OCI-LY1 (cell line): Measurements from ENCODE around the gene C16orf74.

ENCODE experiments used
- H2AFZ ChIP-seq: fragments of 200-600 bp; sonication (generic), shearing (Covaris generic); 2 replicates; pipeline ENCODE4 v1.6.0; 2014; ENCODE audit warnings: antibody characterized with exemption, mild to moderate bottlenecking, low read length
- H3F3A ChIP-seq: fragments of 200-600 bp; sonication (generic), shearing (Covaris generic); 2 replicates; pipeline ENCODE4 v1.6.0; 2014; ENCODE audit warnings: mild to moderate bottlenecking, antibody characterized with exemption, low read length, moderate library complexity; ENCODE audit not compliant: insufficient read depth
- H3K27ac ChIP-seq: fragments of 200-600 bp; sonication (generic); 2 replicates; pipeline ENCODE4 v1.5.1; 2014; ENCODE audit warnings: low read length, mixed run types, mild to moderate bottlenecking, low read depth; ENCODE audit not compliant: poor library complexity, severe bottlenecking
- H3K27me3 ChIP-seq: fragments of 200-600 bp; sonication (generic); 2 replicates; pipeline ENCODE4 v1.6.0; 2014; ENCODE audit warnings: antibody characterized with exemption, mild to moderate bottlenecking, low read length, moderate library complexity; ENCODE audit not compliant: insufficient read depth
- H3K36me3 ChIP-seq: fragments of 200-600 bp; sonication (generic); 2 replicates; pipeline ENCODE4 v1.6.1; 2014; ENCODE audit warnings: mild to moderate bottlenecking, antibody characterized with exemption, low read length, moderate library complexity, mixed read lengths; ENCODE audit not compliant: insufficient read depth
- H3K4me1 ChIP-seq: fragments of 200-600 bp; sonication (generic); 2 replicates; pipeline ENCODE4 v1.5.1; 2014; ENCODE audit warnings: mild to moderate bottlenecking, low read length, moderate library complexity; ENCODE audit not compliant: insufficient read depth, severe bottlenecking
- H3K4me2 ChIP-seq: fragments of 200-600 bp; sonication (generic), shearing (Covaris generic); 2 replicates; pipeline ENCODE4 v1.6.1; 2014; ENCODE audit warnings: low read length
- H3K4me3 ChIP-seq: fragments of 200-600 bp; sonication (generic); 2 replicates; pipeline ENCODE4 v1.5.1; 2014; ENCODE audit warnings: low read length, low read depth, mild to moderate bottlenecking, mixed read lengths; ENCODE audit not compliant: poor library complexity, severe bottlenecking
- H3K79me2 ChIP-seq: fragments of 200-600 bp; shearing (Covaris generic); 2 replicates; pipeline ENCODE4 v1.6.1; 2016; ENCODE audit warnings: mixed run types, low read length, mixed read lengths; ENCODE audit not compliant: insufficient read depth
- H3K9ac ChIP-seq: fragments of 200-600 bp; sonication (generic), shearing (Covaris generic); 2 replicates; pipeline ENCODE4 v1.6.1; 2014; ENCODE audit warnings: mild to moderate bottlenecking, low read length, mixed read lengths
- H3K9me2 ChIP-seq: fragments of 200-600 bp; sonication (generic), shearing (Covaris generic); 2 replicates; pipeline ENCODE4 v1.6.1; 2014; ENCODE audit warnings: low read depth, mild to moderate bottlenecking, low read length, mixed read lengths
- H3K9me3 ChIP-seq: fragments of 200-600 bp; shearing (Covaris generic); 2 replicates; pipeline ENCODE4 v1.6.1; 2014; ENCODE audit warnings: low read length, mixed read lengths
- H4K20me1 ChIP-seq: fragments of 200-600 bp; sonication (generic), shearing (Covaris generic); 2 replicates; pipeline ENCODE4 v1.6.0; 2016; ENCODE audit warnings: mild to moderate bottlenecking, low read length; ENCODE audit not compliant: insufficient read depth
- EZH2 ChIP-seq: fragments of 200-600 bp; sonication (generic), shearing (Covaris generic); IDR thresholded peaks from 2 replicates; pipeline ENCODE4 v1.8.0; 2017; ENCODE audit warnings: borderline replicate concordance, mixed run types, mild to moderate bottlenecking, antibody characterized with exemption, low read length, moderate library complexity, mixed read lengths
- TF ChIP-seq, protein P1 (sequence below): fragments of 200-600 bp; sonication (generic), shearing (Covaris generic); IDR thresholded peaks from 2 replicates; pipeline ENCODE4 v1.5.1; 2017; ENCODE audit warnings: mild to moderate bottlenecking, antibody characterized with exemption, low read length, moderate library complexity, mixed read lengths

C16orf74 gene

DNA sequence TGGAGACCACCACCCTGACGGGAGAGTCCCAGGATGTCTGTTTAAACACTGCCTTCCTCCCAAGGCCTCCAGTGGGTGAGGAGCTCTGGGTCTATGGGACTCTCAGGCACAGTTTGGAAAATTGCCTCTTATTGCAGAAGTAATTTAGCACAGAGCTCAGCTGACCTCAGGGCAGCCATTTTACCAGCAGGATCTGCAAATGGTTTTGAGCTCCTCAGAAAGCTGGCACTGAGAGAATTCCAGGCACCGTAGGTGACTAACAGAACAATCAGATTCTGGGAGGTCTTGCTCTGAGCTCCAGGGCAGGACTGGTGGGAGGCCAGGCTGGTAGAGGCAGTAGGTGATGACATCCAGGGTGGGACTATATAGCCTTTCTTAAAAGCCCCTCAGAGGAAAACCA is 17.3 kb upstream of the C16orf74 start:
- no peaks in the 10 kb centered on the region for H4K20me1 ChIP-seq
- H3K4me1 ChIP-seq = no peaks in the 10 kb centered on the region
- H3K9ac ChIP-seq = no peak overlapping the region
- H3K79me2 ChIP-seq = no peaks in the 10 kb centered on the region
- H3K36me3 ChIP-seq = no peaks in the 10 kb centered on the region; the same call in 1 of the 2 replicates
- no peak overlapping the region for H3K4me3 ChIP-seq
- H3K4me2 ChIP-seq = no peak overlapping the region
- no peaks in the 10 kb centered on the region for H3K27me3 ChIP-seq
- H3F3A ChIP-seq = no peaks in the 10 kb centered on the region
- no peak overlapping the region for H3K27ac ChIP-seq
- H2AFZ ChIP-seq = no peak overlapping the region
- no peaks in the 10 kb centered on the region for H3K9me2 ChIP-seq
- H3K9me3 ChIP-seq = no peaks in the 10 kb centered on the region
- TF ChIP-seq EZH2 = no peak
- TF ChIP-seq, protein P1, sequence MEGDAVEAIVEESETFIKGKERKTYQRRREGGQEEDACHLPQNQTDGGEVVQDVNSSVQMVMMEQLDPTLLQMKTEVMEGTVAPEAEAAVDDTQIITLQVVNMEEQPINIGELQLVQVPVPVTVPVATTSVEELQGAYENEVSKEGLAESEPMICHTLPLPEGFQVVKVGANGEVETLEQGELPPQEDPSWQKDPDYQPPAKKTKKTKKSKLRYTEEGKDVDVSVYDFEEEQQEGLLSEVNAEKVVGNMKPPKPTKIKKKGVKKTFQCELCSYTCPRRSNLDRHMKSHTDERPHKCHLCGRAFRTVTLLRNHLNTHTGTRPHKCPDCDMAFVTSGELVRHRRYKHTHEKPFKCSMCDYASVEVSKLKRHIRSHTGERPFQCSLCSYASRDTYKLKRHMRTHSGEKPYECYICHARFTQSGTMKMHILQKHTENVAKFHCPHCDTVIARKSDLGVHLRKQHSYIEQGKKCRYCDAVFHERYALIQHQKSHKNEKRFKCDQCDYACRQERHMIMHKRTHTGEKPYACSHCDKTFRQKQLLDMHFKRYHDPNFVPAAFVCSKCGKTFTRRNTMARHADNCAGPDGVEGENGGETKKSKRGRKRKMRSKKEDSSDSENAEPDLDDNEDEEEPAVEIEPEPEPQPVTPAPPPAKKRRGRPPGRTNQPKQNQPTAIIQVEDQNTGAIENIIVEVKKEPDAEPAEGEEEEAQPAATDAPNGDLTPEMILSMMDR = no peak

DNA sequence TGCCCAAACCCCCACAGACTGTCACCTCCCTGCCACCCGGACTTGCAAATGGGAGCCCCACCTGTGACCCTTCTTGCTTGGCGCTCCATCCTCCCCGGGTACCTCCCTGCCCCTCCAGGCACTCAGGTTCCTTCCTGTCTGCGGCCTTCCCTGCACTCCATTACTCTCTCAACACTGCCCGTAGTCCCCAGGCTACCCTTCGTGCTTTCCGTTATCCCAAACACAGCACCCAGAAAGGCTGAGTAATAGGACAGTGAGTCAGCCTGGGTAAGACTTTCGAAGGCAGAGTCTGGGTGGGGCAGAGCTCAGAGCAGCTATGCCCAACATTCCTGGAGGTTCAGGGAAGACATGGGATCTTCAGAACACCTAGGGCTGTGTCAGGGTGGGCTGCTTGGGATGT is 16.6 kb upstream of the C16orf74 start:
- Histone ChIP-seq H3K9me2 (no peaks in the 10 kb centered on the region), H3K4me3 (no peak overlapping the region), H3K4me2 (no peak overlapping the region), H3K4me1 (no peaks in the 10 kb centered on the region), H3F3A (no peaks in the 10 kb centered on the region), H3K27me3 (no peaks in the 10 kb centered on the region), H3K9me3 (no peaks in the 10 kb centered on the region), H3K79me2 (no peaks in the 10 kb centered on the region), H2AFZ (no peak overlapping the region), H3K36me3 (no peaks in the 10 kb centered on the region; the same call in 1 of the 2 replicates), H3K27ac (no peak overlapping the region), H3K9ac (no peak overlapping the region), H4K20me1 (no peaks in the 10 kb centered on the region)
- TF ChIP-seq, protein P1 = no peak
- no peak for TF ChIP-seq EZH2

DNA sequence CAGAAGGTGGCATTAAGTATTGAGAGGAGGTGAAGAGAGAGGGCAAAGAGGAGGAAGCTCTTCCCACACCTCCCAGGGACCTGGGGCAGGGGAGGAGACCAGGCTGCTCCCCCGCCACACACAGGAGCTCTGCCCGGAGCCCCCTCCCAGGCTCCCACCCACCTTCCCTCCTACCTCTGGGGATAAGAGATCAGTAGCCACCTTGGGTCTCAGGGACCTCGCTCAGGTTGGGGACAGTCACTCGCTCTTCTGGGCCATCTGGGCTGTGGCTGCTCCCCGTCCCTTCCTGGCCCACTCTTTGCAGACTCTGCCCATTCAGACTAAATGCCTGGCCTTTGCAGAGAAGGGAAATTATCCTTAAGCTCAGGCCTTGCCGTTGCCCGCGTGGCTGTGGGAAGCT is 14.9 kb upstream of the C16orf74 start:
- no peaks in the 10 kb centered on the region for H3F3A ChIP-seq
- H3K36me3 ChIP-seq = no peaks in the 10 kb centered on the region
- no peak overlapping the region for H3K4me3 ChIP-seq
- no peak overlapping the region for H3K27ac ChIP-seq
- no peaks in the 10 kb centered on the region for H3K4me1 ChIP-seq
- no peaks in the 10 kb centered on the region for H4K20me1 ChIP-seq
- TF ChIP-seq, protein P1 = no peak
- no peak for TF ChIP-seq EZH2
- H3K9me3 ChIP-seq = no peaks in the 10 kb centered on the region
- H3K4me2 ChIP-seq = no peak overlapping the region
- no peak overlapping the region for H2AFZ ChIP-seq
- no peaks in the 10 kb centered on the region for H3K27me3 ChIP-seq
- H3K79me2 ChIP-seq = no peaks in the 10 kb centered on the region
- no peak overlapping the region for H3K9ac ChIP-seq
- H3K9me2 ChIP-seq = no peaks in the 10 kb centered on the region
